ENCODE data around the gene UTS2R. TPM values are rescaled to one million over a fixed set of nuclear protein-coding genes. Genes with fewer than 3 reads are reported as not detected.
A peak's percentile ranks its signal among the peaks of the same experiment; 100 is the strongest.
"Not testable (repeated sequence)": the region's sequence is repeated elsewhere in the genome, so short reads cannot be mapped to it uniquely, and the experiment has no call there.

UTS2R gene
- total RNA-seq, 4 donors from 2014 or later: not detected

DNA sequence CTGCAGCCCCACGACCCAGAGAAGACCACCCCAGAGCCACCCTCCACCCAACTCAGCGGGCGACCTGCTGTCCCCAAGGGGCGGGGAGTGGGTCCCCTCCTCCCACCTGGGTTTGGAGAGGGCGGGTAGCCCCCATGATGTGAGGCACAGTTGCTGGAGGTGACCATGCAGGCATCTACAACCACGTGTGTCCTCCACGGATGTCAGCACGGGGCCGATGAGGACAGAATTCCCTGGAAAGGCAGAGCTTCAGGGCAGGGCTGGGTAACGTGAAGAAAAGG, 7.1 kb downstream of the UTS2R start:
- H3K4me3 ChIP-seq: no peak overlapping the region
- no peaks in the 10 kb centered on the region for H3K9me3 ChIP-seq
- WGBS, 2 donors (ENCODE audit: low coverage in 1 of 2): 53% methylated on average over 3 of the region's 10 CpGs; no CpG with 5 or more reads in 1 of the 2 donors
- no peaks in the 10 kb centered on the region for H3K36me3 ChIP-seq
- no peaks in the 10 kb centered on the region for H3K4me1 ChIP-seq
- H3K27me3 ChIP-seq: peaks cover 90% of the 10 kb centered on the region
- TF ChIP-seq POLR2A (IDR thresholded peaks at IDR 0.05) (no peak), POLR2AphosphoS5 (IDR thresholded peaks at IDR 0.05) (no peak), EP300 (IDR thresholded peaks at IDR 0.05) (no peak)
- TF ChIP-seq, protein P1, sequence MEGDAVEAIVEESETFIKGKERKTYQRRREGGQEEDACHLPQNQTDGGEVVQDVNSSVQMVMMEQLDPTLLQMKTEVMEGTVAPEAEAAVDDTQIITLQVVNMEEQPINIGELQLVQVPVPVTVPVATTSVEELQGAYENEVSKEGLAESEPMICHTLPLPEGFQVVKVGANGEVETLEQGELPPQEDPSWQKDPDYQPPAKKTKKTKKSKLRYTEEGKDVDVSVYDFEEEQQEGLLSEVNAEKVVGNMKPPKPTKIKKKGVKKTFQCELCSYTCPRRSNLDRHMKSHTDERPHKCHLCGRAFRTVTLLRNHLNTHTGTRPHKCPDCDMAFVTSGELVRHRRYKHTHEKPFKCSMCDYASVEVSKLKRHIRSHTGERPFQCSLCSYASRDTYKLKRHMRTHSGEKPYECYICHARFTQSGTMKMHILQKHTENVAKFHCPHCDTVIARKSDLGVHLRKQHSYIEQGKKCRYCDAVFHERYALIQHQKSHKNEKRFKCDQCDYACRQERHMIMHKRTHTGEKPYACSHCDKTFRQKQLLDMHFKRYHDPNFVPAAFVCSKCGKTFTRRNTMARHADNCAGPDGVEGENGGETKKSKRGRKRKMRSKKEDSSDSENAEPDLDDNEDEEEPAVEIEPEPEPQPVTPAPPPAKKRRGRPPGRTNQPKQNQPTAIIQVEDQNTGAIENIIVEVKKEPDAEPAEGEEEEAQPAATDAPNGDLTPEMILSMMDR (IDR thresholded peaks at IDR 0.05): no peak
- ATAC-seq: no peak
- no peak overlapping the region for H3K27ac ChIP-seq

DNA sequence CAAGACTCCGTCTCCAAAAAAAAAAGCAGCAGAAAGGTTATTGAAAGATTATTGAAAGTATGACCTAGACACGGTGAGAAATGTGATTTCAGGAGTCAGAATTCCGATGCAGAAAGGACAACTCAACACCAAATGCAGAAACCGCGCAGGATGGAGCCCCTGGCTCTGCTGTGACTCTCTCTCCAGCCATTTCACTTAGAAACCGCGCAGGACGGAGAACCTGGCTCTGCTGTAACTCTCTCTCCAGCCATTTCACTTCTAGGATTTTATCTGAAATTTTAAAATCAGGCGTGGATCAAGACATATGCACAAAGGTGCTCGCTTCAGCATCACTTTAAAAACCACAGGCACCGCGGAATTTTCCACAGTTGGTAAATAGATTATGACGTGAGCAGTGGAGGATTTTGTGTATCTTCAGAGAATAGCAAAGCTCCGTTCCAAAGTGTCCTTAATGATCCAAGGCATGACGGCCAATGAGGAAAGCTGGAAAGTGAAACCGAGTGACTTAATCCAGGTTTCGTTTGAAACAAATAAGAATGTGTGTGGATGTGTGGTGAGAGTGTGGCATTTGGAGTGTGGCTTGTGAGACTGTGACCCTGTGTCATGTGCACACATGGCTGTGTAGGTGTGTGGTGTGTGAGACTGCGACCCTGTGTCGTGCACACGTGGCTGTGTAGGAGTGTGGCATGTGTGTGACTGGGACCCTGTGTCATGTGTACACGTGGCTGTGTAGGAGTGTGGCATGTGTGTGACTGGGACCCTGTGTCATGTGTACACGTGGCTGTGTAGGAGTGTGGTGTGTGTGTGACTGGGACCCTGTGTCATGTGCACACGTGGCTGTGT, 9.5 kb downstream of the UTS2R start:
- no peak overlapping the region for H3K27ac ChIP-seq
- H3K4me3 ChIP-seq: no peak overlapping the region
- H3K36me3 ChIP-seq: no peaks in the 10 kb centered on the region
- TF ChIP-seq, protein P1 (IDR thresholded peaks at IDR 0.05): no peak
- TF ChIP-seq EP300 (IDR thresholded peaks at IDR 0.05) (no peak), POLR2A (IDR thresholded peaks at IDR 0.05) (no peak), POLR2AphosphoS5 (IDR thresholded peaks at IDR 0.05) (no peak)
- peak; percentile 33 for ATAC-seq
- 51 to 59% methylated on average over 19 to 21 of the region's 23 CpGs for WGBS, 2 donors (ENCODE audit: low coverage in 1 of 2)
- peaks cover 90% of the 10 kb centered on the region for H3K27me3 ChIP-seq
- peaks cover 0 to 15% (median 8%) of the 10 kb centered on the region in 3 donors for H3K4me1 ChIP-seq
- H3K9me3 ChIP-seq: no peaks in the 10 kb centered on the region

DNA sequence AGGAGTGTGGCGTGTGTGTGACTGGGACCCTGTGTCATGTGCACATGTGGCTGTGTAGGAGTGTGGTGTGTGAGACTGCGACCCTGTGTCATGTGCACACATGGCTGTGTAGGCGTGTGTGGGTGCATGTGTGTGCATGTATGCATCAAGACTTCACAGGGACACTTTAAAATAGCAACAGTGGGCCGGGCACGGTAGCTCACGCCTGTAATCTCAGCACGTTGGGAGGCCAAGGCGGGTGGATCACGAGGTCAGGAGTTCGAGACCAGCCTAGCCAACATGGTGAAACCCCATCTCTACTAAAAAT, 10.1 kb downstream of the UTS2R start:
- WGBS, 2 donors (ENCODE audit: low coverage in 1 of 2): 75 to 81% methylated on average over 7 to 10 of the region's 10 CpGs
- H3K27ac ChIP-seq, H3K9me3 ChIP-seq, ATAC-seq, H3K4me3 ChIP-seq, H3K36me3 ChIP-seq: not testable (repeated sequence)
- peaks cover 0 to 21% (median 12%) of the 10 kb centered on the region in 3 donors for H3K4me1 ChIP-seq
- peaks cover 90% of the 10 kb centered on the region for H3K27me3 ChIP-seq

DNA sequence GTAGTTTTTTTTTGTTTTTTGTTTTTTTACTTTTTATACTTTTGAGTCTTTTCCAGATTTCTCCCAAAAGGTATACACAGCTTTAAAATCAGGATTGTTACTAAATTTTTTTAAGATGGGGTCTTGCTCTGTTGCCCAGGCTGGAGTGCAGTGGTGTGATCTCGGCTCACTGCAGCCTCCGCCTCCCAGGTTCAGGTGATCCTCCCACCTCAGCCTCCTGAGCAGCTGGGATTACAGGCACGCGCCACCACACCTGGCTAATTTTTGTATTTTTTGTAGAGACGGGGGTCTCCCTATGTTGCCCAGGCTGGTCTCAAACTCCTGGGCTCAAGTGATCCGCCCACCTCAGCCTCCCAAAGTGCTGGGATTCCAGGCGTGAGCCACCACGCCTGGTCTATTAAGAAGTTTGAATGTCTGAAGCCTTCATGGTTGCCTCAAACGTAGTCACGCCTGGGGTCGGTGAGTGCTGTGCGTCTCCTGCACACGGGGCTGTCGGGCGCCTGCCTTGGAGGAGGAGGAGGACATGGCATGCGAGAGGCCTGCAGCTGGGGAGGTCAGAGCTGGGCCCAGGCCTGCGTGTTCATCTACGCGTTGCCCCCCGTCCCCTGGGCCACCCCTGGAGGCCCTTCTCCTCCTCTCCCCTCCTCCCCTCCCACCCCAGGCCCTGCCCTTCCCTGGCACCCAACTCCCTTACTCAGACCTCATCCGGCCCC, 10.8 kb downstream of the UTS2R start:
- H3K4me3 ChIP-seq, H3K36me3 ChIP-seq, H3K9me3 ChIP-seq, ATAC-seq, H3K27ac ChIP-seq: not testable (repeated sequence)
- Histone ChIP-seq H3K4me1 (peaks cover 0 to 28% (median 17%) of the 10 kb centered on the region in 3 donors), H3K27me3 (peaks cover 94% of the 10 kb centered on the region)
- 80 to 90% methylated on average over 3 to 6 of the region's 21 CpGs for WGBS, 2 donors (ENCODE audit: low coverage in 1 of 2)

DNA sequence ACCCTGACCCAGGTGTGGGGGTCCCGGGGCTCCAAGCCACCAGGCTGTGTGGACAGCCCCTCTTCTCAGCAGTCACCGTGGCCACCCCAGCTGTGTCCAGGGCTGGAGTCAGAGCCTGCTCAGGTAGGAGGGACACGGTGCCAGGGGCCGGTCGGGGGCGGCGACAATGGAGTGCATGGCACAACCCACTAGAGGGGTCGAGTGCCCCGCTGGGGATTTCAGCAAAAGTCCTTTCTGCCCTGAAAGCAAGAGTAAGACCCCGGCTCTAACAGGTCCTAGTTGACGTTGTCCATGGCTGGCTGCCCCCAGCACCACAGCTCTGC, 11.3 kb downstream of the UTS2R start:
- H3K9me3 ChIP-seq: no peaks in the 10 kb centered on the region
- H3K4me3 ChIP-seq: no peak overlapping the region
- no peak for ATAC-seq
- no peak overlapping the region for H3K27ac ChIP-seq
- H3K36me3 ChIP-seq: no peaks in the 10 kb centered on the region
- H3K4me1 ChIP-seq: peaks cover 0 to 28% (median 17%) of the 10 kb centered on the region in 3 donors
- TF ChIP-seq POLR2AphosphoS5 (IDR thresholded peaks at IDR 0.05): no peak
- no peak for TF ChIP-seq POLR2A (IDR thresholded peaks at IDR 0.05)
- TF ChIP-seq, protein P1 (IDR thresholded peaks at IDR 0.05): no peak
- no peak for TF ChIP-seq EP300 (IDR thresholded peaks at IDR 0.05)
- no CpG with 5 or more reads among the region's 11 CpGs for WGBS, 2 donors (ENCODE audit: low coverage in 1 of 2)
- H3K27me3 ChIP-seq: peaks cover 93% of the 10 kb centered on the region

DNA sequence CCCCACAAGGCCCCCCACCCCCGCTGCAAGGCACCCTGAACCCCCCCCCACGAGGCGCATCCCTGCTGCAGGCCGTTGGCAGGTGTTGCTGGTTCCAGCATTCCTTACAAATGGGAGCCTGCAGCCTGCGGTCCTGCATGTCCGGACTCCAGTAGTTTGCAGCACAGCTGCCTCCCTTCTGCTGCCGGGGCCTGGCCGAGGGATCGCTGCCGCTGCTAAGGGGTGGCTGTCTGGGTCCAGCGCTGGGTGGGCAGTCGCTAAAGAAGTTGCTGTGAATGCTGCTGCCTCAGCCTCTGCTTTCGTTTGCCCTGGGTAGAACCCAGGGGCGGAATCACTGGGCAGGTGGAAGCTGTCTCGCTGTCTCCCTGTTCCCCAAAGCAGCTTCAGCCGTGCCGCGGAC, 11.8 kb downstream of the UTS2R start:
- H3K4me3 ChIP-seq: no peak overlapping the region
- no CpG with 5 or more reads among the region's 18 CpGs for WGBS, 2 donors (ENCODE audit: low coverage in 1 of 2)

More for the DNA sequence above, 11.8 kb downstream of the UTS2R start:
- H3K9me3 ChIP-seq: no peaks in the 10 kb centered on the region
- TF ChIP-seq EP300 (IDR thresholded peaks at IDR 0.05) (no peak), POLR2A (IDR thresholded peaks at IDR 0.05) (no peak), POLR2AphosphoS5 (IDR thresholded peaks at IDR 0.05) (no peak)
- TF ChIP-seq, protein P1 (IDR thresholded peaks at IDR 0.05): no peak
- no peak for ATAC-seq
- H3K27me3 ChIP-seq: peaks cover 93% of the 10 kb centered on the region
- peak overlapping the region in 1 of 4 donors; percentile 74 for H3K27ac ChIP-seq
- H3K36me3 ChIP-seq: no peaks in the 10 kb centered on the region
- H3K4me1 ChIP-seq: peaks cover 0 to 28% (median 17%) of the 10 kb centered on the region in 3 donors
